Measurements from ENCODE around the gene HDHD3.

DNA sequence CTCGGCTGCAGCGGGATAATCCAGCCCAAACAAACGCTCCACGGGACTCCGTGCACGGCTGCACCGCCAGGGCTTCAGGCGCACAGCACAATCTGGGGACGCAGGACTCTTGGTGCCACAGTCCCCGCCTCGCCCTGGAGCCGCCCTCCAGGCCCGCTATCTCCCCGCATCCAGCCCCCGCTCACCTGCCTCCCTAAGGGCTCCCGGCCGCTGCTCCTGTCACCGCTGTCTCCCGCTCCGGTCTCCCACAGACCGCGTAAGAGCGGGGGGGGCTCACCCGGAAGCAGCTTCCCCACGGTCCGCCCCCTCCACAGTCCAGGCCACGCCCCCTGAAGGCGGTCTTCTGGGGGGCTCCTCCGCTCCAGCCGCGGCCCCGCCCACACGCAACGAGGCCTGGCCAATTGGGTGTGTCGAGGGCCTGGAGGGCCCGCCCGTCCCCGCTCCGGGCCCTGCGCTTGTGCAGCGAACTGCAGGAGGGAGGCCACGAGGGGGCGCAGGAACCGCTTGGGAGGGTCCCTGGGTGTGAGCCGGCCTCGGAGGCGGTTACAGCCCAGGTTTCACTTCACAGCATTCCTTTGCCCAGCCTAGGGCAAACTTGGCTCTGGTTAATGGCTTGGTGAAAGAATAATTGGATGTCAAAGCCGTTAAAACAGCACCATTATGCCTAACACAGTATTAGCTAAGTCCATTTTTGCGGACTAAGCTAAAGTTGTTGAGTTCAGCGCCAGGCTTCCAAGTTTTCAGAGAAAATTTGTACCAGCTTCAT lies 24.4 kb upstream of the HDHD3 start, which contains the start of gene ALAD:
- no peak for TF ChIP-seq EZH2phosphoT487 (IDR thresholded peaks at IDR 0.05)
- TF ChIP-seq, protein P1, sequence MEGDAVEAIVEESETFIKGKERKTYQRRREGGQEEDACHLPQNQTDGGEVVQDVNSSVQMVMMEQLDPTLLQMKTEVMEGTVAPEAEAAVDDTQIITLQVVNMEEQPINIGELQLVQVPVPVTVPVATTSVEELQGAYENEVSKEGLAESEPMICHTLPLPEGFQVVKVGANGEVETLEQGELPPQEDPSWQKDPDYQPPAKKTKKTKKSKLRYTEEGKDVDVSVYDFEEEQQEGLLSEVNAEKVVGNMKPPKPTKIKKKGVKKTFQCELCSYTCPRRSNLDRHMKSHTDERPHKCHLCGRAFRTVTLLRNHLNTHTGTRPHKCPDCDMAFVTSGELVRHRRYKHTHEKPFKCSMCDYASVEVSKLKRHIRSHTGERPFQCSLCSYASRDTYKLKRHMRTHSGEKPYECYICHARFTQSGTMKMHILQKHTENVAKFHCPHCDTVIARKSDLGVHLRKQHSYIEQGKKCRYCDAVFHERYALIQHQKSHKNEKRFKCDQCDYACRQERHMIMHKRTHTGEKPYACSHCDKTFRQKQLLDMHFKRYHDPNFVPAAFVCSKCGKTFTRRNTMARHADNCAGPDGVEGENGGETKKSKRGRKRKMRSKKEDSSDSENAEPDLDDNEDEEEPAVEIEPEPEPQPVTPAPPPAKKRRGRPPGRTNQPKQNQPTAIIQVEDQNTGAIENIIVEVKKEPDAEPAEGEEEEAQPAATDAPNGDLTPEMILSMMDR (IDR thresholded peaks at IDR 0.05): peak; percentile 92
